Left lung (tissue), 10 donors: ENCODE data around the gene PERCC1. TPM values are rescaled to one million over a fixed set of nuclear protein-coding genes. Genes with fewer than 3 reads are reported as not detected.

Source experiments
- ATAC-seq: fragments of 200-7000 bp; cut with Tn5 transposase; one replicate; pipeline ENCODE4 v1.9.1; 2020; ENCODE audit warnings: moderate library complexity
- DNase-seq, 4 donors: peaks; one replicate each; pipeline ENCODE4 v3.0.0-alpha.2; 2013 to 2020
- H3K27ac ChIP-seq, 2 donors: fragments of 200-600 bp; sonication (generic) in 1 of 2; one replicate each; pipeline versions ENCODE4 v1.5.0 to v1.8.0; 2020 to 2021
- H3K27me3 ChIP-seq, 2 donors: fragments of 200-600 bp; sonication (generic) in 1 of 2; one replicate each; pipeline versions ENCODE4 v1.5.0 to v1.8.0; 2020 to 2021
- H3K36me3 ChIP-seq, 2 donors: fragments of 200-600 bp; sonication (generic) in 1 of 2; one replicate each; pipeline versions ENCODE4 v1.5.0 to v1.8.0; 2020 to 2021
- H3K4me1 ChIP-seq, 2 donors: fragments of 200-600 bp; one replicate each; pipeline ENCODE4 v1.8.0; 2021
- H3K4me3 ChIP-seq, 2 donors: fragments of 200-600 bp; sonication (generic) in 1 of 2; one replicate each; pipeline versions ENCODE4 v1.5.0 to v1.8.0; 2020 to 2021; ENCODE audit warnings: mild to moderate bottlenecking in 1 of 2
- H3K9me3 ChIP-seq, 2 donors: fragments of 200-600 bp; sonication (generic) in 1 of 2; one replicate each; pipeline versions ENCODE4 v1.5.0 to v1.8.0; 2020 to 2021
- CTCF ChIP-seq, 2 donors: fragments of 200-600 bp; sonication (generic) in 1 of 2; IDR thresholded peaks; one replicate each; pipeline versions ENCODE4 v1.5.0 to v1.8.0; 2021; ENCODE audit warnings: antibody characterized with exemption in 2 of 2
- intact Hi-C, 2 donors: fragments of 100-400 bp; cut with DNase I; formaldehyde crosslinking; loops; one replicate each; pipeline versions ENCODE4 v1.11.2 to v1.14.2; 2022
- polyA plus RNA-seq, 6 donors: library from polyadenylated mRNA; unstranded; fragments of 120-200 nt; gene quantifications; one replicate each; pipeline ENCODE4 v1.2.1, GENCODE V29; 2013; ENCODE audit not compliant: insufficient read length in 6 of 6
- total RNA-seq, 2 donors: library from RNA; stranded (reverse); fragmentation: NEBNext Ultra II Directional; extraction: Animal tissue kit (Norgen Biotek cat#: 25700); gene quantifications; one replicate each; pipeline ENCODE4 v1.2.1, GENCODE V29; 2021
- donor health status: DM: no; HTN: yes; CAD: no.
- donor health status: DM: no; HTN: no; CAD: no.

PERCC1 gene
- total and polyA plus RNA-seq, 8 donors: 0.31 to 4.4 (median 3.3) TPM; not detected in 1

GRCh38 chr16:1455190-1456171, 24.6 kb downstream of the PERCC1 start:
- Histone ChIP-seq H3K9me3 (no peaks in the 10 kb centered on the region), H3K27ac (no peak overlapping the region), H3K4me1 (no peaks in the 10 kb centered on the region), H3K36me3 (peaks cover 0 to 94% of the 10 kb centered on the region in 2 donors), H3K27me3 (no peaks in the 10 kb centered on the region), H3K4me3 (no peak overlapping the region)
- intact Hi-C loops: no loop called here
- ATAC-seq: no peak
- no peak for TF ChIP-seq CTCF (IDR thresholded peaks at IDR 0.05)
- no peak for DNase-seq

GRCh38 chr16:1456951-1457350, 26.1 kb downstream of the PERCC1 start:
- Histone ChIP-seq H3K9me3 (no peaks in the 10 kb centered on the region), H3K4me3 (no peak overlapping the region), H3K27me3 (no peaks in the 10 kb centered on the region), H3K4me1 (no peaks in the 10 kb centered on the region), H3K27ac (no peak overlapping the region), H3K36me3 (peaks cover 0 to 94% of the 10 kb centered on the region in 2 donors)
- ATAC-seq: no peak
- no peak for DNase-seq
- intact Hi-C loops: no loop called here
- no peak for TF ChIP-seq CTCF (IDR thresholded peaks at IDR 0.05)

DNA sequence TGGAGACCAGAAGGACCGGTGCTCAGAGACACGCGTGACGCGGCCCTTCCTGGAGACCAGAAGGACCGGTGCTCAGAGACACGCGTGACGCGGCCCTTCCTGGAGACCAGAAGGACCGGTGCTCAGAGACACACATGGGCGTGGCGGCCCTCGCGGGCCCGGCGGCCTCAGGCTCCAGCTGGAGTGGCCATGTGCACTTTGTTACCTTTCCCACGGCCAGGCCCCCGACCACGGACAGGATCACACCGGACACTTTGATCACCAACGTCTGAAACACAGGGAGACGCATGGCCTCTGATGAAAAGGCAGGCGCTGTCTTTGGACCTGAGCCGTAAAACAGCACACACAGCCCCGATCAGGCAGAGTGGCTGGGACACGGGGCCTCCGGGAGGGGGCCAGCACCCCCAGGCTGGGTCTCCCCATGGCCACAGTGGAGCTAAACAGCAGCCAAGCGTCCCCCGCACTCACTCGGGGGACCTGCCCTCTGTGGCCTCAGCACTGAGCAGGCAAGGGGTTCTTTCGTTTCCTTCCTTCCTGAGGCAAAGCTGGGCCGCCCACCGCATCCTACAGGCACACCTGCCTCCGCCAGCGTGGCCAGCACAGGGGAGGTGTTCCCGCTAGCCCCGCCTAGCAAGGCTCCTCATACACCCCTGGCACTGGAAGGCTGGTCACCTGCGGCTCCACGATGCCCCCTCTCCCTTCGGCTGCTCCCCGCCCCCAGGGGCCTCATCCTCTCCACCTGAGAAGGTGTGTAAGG, 26.8 kb downstream of the PERCC1 start:
- Histone ChIP-seq H3K4me1 (no peaks in the 10 kb centered on the region), H3K27ac (no peak overlapping the region), H3K27me3 (no peaks in the 10 kb centered on the region), H3K9me3 (no peaks in the 10 kb centered on the region), H3K4me3 (no peak overlapping the region), H3K36me3 (peaks cover 0 to 92% of the 10 kb centered on the region in 2 donors)
- intact Hi-C loops: no loop called here
- ATAC-seq (no peak), DNase-seq (no peak)
- no peak for TF ChIP-seq CTCF (IDR thresholded peaks at IDR 0.05)

- intact Hi-C loops: no loop called here
- Histone ChIP-seq H3K27me3 (no peaks in the 10 kb centered on the region), H3K27ac (no peak overlapping the region), H3K4me1 (no peaks in the 10 kb centered on the region), H3K36me3 (peaks cover 0 to 92% of the 10 kb centered on the region in 2 donors), H3K4me3 (no peak overlapping the region), H3K9me3 (no peaks in the 10 kb centered on the region)
- no peak for TF ChIP-seq CTCF (IDR thresholded peaks at IDR 0.05)
- ATAC-seq (no peak), DNase-seq (no peak)
Measured at GRCh38 chr16:1458336-1458976, 27.6 kb downstream of the PERCC1 start.
